GM18861 (cell line): Measurements from ENCODE around the gene DLG2.

Source experiments
- ATAC-seq: cut with Tn5 transposase; IDR thresholded peaks from one replicate; pipeline ENCODE4 v1.9.1; 2021; ENCODE audit not compliant: unreplicated experiment

The DLG2 gene

DNA sequence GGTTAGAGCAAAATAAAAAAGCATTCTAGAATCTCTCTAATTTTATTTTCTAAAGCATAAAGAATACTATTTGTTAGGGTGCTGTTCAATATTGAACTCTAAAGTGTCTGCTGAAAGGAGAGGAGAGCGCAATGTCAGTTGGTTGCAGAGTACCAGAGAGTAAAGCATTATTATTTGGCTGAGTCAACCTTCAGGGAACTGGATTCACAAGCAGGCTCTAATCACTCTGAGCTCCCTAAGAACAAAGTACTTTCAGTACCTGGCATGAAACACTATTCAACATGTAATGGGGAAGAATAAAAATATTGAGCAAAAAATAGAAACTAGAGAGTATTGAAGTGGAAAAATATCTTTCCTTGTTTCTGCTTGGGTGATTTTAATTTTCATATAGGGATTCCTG, 1380.0 kb downstream of the DLG2 start:
- no peak for ATAC-seq

DNA sequence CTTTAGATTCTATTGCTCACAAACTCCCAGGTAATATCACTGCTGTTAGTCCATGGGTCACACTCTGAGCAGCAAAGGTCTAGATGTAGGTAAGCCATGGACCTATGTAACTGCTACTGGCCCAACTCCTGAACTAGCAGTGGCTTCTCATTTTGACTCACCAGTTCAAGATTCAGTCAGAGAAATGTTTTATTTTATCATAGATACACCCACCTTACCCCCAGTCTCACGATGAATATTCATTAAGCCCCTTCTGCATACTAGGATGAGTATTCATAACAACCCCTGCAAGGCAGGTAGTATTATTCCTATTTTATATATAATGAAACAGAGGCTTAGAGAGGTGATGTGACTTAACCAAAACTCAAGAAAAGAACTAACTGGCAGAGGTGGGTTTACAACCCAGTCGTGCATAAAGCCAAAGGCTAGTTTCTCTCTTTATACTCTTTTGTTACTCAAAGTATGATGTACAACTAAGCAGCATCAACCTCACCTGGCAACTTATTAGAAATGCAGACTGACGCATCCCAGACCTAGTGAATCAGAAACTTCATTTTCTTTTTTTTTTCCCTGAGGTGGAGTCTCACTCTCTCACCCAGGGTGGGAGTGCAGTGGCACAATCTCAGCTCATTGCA, 1383.4 kb downstream of the DLG2 start:
- peak; percentile 61 for ATAC-seq

DNA sequence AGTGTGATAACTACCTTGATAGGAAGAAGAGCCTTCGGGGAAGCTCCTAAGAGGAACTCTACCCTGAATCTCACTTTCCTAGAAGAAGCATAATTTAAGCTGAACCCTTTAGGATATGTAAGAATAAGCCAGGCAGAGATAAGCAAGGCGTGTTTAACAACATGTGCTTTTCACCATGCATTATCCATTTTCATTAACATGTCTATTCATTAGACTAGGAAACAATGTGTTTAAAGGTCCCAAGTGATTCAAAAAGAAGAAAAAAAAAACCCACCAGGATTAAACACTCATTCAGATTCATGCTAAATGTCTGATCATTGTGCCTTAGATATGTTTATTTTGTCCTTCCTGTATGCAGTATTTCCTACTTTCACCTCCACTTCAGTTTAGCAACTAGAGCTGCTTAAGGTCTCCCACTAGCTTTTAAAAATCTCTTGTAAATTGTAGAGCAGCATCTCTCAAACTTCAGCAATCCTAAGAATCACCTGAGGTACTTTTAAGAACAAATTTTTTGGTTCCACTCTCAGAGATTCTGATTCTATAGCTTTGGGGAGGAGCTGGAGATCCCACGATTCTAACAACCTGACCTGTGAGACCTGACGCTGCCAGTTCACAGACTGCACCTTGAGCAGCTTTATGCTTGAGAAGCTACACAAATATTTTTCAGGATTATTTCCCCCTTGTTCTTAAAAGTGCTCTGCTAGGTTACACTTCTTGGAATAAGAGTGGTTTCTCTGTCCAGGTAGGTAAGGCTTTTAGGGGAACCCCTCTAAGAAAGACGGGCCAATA, 1385.6 kb downstream of the DLG2 start:
- no peak for ATAC-seq

DNA sequence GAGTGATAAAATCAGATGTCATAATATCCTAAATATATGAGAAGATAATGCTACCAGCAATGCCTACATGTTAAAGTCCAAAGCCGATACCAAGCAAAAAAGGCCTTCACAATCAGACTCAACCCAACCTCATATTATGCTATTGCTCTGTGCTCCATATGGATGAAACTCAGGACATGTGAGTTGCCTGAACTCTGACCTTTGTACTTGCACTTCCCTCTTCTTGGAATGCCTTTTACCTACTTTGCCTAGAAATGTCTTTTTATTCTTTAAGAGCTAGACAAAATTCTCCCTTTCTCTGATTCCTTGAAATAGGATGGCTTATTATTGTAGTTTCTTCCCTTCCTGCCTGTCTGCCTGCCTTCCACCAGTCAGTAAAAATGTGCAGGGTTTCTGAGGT, 1386.3 kb downstream of the DLG2 start:
- no peak for ATAC-seq

DNA sequence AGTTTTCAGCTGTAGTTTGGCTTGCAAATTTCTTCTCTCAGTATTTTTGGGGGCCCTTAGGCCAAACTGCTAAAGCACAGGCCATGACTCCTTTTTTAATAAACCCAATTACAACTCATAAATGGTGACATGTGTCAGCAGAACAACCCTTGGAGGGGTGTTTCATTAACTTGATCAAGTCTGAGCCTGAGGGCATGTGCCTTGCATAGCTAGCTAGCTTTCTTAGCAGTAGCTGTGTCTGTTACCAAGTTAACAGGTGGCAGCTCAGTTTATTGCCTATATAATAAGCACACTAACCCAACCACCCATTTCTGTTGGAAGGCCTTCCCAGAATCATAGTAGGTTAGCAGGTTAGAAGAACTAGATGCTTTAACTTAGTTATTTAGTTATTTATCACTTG, 1390.7 kb downstream of the DLG2 start:
- ATAC-seq, result no peak

DNA sequence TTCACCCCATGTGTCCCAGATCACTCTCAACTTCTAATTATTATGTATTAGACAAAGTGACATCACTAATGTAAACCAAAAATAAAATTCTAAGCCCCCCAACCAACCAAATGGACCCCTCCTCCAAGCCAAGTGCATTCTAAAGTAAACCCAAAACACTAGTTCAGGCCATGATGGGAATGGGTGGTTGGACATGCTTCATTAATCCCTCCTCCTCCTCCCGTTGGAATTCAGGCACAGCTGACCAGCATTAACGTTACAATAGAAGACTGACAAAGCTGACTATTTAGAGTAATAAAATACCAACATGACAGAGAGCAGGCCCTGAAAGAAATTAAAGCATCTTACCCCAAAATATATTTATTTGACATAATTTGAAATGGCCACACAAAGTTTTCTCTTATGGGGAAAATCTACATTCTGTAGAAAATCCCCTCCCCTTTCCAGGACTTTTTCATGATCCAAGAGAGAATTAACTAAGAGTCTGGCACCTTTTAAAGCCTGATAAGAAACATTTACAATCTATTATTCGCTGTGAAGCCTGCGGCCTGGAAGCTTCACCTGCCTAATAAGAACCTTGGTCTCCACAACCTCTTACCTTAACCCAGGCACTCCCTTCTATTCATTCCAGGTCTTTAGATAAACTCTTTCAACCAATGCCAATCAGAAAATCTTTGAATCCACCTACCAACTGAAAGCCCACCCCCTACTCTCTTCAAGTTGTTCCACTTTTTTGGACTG, 1392.5 kb downstream of the DLG2 start:
- no peak for ATAC-seq

DNA sequence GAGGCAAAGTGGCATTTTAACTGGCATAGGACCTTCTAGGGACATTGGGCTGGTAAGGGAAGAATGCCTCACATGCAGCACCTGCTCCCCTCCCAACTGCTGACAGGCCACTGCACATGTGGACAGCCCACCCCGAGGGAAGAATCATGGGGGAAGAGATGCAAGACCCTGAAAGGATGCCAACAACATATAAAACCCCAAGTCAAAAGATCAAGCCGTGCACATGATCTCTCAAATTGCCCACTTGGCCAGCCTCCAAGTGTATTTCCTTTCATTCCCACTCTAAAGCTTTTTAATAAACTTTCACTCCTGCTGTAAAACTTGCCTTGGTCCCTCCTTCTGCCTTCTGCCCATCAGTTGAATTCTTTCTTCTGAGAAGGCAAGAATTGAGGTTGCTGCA, 1393.1 kb downstream of the DLG2 start:
- no peak for ATAC-seq

DNA sequence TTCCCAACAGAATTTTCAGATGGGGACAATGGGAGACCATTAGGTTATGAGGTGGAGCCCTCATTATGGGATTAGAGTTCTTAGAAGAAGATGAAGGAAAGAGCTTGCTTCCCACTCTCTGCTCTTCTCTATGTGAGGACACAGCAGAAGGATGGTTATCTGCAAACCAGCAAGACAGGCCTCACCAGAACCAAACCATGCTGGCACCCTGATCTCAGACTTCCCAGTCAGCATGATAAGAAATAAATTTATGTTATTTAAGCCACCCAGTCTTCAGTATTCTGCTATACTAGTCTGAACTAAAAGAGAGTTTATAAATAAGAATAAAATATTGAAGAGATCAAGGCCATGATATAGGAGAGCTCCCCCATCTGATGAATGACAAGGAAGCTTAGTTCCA, 1394.6 kb downstream of the DLG2 start:
- no peak for ATAC-seq

DNA sequence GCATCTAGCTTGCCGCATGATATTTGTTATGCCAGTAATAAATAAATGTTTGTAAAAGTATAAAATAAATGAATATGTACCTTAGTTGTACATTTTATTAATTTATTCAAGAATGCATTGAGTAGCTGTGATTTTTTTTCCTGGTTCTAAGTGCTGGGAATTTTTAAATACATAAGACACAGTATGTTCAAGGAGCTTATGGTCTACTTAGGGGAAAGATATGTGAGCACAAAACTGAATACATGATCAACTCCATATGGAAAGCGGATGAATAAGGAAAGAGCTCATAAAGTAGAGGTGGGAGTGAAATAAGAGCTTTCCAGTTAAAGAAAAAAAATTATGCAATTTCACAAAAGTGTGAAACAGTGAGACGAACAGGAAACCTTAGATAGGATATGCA, 1396.7 kb downstream of the DLG2 start:
- no peak for ATAC-seq

DNA sequence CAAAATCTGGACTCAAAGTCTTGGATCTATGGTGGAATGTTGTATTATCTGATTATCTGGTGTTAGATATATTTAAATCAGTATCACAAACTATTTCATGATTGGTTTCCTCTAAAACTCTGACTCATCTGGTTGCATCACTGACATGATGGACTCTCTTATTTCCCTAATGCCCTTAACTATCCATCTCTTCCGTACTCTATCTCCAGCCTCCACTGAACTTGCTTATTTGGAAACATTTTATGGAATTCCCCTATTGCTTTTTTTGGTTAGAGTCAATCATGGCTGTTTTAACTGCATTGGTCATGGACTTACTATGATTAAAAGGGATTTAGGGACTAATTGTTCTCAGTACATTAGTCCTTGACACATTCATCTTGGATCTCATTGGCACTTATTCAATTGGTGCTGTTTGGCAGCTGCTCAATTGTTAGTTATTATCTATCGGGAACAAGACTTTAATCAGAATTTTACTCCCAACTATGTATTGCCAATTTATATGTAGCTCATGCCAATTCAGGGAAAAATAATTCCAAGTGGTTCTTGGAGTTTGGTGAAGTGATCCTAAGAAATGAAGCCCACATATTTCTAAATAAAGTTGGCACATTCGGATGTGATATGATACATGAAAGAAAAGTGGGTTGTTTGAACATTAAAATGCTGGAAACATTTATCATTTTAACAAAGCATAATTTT, 1399.0 kb downstream of the DLG2 start:
- ATAC-seq, result no peak

DNA sequence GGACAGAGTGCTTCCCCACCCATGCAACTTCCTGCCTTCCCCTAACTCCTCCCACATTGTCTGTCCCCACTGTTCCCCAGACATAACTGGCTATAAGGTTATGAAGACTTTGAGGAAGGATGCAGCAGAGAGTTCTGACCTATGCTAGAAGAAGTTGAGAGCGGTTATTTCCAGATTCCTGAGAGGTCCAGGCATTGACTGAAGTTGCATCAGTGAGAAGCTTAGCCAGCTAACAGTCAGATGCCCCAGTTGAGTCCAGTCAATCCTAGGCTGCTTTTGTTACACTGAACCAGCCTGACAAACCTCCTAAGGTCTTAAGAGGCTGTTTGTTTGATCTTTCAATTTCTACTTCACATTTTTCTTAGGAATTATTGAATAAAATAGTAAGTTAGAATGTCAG, 1403.1 kb downstream of the DLG2 start:
- ATAC-seq, result no peak

DNA sequence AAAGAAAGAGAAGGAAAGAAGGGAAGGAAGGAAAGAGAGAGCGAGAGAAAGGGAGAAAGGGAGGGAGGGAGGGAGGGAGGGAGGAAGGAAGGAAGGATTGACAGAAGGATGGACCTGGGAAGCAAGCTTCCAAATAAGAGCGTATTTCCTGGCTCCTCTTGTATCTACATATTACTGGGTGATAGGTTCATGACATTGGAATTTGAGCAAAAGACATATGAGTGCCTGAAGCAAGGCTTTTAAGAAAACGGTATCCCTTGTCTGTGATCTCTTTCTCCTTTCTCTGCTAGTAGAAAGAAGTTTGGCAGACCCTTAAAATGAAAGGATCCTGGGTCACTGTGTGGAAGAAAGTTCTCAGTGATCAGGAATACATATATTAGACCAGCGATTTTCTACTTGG, 1408.8 kb downstream of the DLG2 start:
- ATAC-seq, result no peak

DNA sequence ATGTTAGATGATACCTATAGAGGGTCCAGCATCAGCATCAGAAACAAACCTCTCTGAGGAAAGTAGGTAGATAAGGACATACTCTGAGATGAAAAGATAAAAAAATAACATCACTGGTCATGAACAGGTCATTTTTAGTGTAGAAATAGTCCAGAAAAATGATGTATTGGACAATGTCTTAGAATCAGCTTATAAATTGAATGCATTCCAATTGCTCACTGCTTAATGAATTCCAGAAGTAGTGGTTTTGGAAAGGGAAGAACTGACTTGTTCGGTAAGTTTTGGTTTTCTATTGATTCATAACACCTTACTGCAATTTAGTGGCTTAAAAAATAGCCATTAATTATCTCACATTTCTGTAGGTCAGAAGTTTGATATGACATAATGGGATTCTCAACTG, 1411.5 kb downstream of the DLG2 start:
- no peak for ATAC-seq

DNA sequence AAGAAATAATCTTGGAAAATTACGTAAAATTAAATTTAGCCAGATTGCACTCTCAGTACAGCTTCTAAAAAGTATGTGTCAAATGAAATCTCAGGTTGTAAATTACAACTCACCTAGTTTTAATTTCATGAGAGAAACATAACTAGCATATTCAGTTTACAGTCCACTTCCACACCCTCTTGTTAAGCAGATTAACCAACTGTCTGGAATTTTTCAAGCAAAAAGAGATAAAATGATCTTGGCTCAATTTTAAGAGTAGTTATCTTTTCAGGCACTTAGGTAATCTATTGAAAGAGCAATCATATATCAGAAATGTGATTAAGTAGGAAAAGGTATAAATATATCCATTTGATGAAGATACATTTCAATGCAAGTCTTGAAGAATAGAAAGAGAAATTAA, 1412.6 kb downstream of the DLG2 start:
- ATAC-seq, result no peak

DNA sequence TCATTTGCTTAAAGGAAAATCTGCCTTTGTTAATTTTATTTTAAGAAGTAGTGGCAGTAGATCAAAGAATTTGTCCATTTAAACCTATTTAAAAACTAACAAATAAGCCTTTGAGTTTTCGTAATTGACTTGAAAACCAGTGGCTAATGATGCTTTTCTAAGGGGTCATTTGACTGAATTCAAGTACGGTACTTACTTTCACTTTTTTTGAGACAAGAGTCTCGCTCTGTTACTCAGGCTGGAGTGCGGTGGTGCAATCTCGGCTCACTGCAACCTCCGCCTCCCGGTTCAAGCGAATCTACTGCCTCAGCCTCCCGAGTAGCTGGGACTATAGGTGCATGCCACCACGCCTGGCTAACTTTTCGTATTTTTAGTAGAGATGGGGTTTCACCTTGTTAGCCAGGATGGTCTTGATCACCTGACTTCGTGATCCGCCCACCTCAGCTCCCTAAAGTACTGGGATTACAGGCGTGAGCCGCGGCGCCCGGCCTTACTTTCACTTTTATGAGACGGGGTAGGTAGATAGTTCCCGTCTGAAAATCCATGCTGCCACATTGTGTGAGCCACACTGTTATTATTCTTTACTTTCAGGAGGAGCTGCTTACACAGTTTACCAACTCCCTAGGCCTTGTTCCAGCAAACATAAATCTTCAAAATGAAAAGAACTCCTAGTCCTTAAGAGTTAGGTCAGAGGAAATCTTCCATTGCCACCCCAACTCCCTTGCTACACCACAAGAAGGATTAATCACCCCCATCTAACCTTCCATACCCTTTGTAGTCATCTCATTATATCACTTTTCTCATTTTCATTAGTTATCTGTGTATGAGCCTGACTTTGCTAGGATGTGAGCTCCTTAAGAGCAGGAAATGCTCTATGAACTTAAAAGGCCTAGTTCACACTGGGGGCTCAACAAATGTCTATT, 1414.4 kb downstream of the DLG2 start:
- ATAC-seq, result no peak

DNA sequence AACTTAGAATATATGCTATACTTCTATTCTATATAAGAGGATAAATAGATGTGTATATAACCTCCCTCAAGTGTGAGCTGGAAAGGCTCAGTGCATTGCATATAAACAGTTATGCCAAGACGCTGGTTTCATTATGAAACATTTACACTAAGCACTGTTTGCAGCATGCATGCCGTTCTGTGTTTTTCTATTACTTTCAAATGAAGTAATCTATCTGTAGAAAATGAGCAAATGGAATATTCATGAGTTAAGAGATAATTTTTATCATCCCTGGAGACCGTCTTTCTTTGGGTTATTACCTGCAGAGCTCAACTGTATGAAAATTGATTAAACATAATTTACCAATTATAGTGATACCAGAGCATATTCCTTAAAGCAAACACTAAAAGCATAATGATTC, 1415.2 kb downstream of the DLG2 start:
- no peak for ATAC-seq

DNA sequence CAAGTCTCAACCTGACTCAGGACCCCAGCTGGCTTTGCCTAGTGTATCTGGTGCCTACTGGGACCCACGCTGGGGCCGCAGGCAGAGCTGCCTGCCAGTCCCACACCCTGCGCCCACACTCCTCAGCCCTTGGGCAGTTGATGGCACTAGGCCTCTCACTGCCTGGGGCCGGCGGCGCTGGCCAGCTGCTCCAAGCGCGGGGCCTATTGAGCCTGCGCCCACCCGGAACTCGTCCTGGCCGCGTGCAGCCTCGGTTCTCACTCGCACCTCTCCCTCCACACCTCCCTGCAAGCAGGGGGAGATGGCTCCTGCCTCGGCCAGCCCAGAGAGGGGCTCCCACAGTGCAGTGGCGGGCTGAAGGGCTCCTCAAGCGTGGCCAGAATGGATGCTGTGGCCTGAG, 1432.4 kb downstream of the DLG2 start:
- no peak for ATAC-seq

DNA sequence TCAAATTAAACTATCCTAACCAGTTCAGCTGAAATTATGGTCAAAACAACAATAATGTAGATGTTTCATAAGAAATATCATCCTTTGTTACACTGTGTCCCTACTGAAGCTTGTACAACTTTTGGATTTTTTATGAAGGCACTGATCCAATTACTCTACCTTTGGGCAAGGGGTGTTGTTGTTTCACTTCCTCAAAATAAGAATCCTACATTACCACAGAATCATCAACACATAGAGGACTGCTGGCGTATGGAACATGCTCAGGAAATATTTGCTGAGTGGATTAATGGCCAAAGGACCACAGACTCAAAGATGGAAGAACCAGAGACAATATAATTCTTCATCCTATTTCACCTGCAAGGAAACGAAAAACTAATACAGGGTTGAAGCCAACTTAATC, 1433.4 kb downstream of the DLG2 start:
- no peak for ATAC-seq

DNA sequence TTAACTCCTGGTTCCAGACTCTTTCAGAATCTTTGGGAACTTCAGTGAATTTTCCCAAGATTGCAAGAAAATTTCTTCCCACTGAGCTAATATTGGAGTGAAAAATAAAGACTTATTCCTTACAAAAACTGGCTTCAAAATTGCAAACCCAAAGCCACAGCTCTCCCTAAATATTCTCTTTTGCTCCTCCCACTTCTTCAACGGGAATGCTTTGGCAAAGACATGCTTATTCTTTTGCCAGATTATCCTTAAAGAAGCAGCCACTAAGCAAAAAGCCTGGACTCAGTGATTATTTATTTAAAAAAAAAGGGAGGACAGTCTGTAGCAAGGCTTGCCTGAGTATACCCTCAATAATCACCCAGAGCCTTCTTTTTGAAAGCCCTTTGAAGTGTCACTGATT, 1438.6 kb downstream of the DLG2 start:
- ATAC-seq, result no peak

DNA sequence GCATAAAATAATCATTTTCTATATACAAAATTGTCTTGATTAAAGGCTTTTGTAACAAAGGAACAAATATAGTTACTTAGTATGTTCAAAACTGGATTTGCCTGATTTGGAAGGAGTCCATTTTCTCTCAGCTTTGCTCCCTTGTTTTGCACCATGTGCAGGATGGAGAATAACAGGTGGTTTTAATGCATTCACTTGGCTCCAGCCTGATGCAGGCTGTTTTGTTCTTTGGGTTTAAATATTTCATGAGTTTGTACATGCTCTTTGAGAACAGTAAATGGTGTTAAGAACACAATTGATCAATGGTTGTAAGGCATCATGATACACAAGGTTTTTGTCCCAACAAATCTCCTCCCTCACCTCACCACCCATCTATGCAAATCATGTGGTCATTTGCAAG, 1454.1 kb downstream of the DLG2 start:
- no peak for ATAC-seq

DNA sequence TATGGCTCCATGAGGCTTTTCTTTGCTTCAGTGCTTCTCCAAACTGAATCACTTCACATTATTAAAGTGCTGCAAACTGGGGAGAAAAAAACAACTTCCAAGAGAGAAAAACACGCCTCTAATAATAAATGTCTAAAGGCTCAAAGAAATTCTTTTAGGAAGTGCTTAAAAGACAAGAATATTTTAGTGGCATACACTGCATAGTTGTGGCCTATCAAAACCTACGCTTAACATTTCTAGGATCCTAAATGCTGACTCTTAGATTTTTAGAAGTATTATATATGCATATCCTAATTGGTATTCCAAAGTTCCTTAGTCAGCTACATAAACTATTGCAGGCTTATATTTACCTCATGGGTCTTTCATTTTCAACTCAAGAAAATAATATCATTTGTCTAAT, 1462.0 kb downstream of the DLG2 start:
- ATAC-seq, result no peak
